Neural cell (in vitro differentiated cells): ENCODE measurements around the gene KRI1. TPM values are rescaled to one million over a fixed set of nuclear protein-coding genes. Genes with fewer than 3 reads are reported as not detected.
"Not testable (repeated sequence)": the region's sequence is repeated elsewhere in the genome, so short reads cannot be mapped to it uniquely, and the experiment has no call there.

Source experiments
- H2AFZ ChIP-seq: fragments of 200-600, 300-800 bp; sonication (generic), shearing (Covaris generic); 2 replicates; pipeline ENCODE4 v1.6.0; 2014; ENCODE audit warnings: low read depth, mild to moderate bottlenecking, antibody characterized with exemption, low read length, moderate library complexity
- H3F3A ChIP-seq: fragments of 200-600 bp; shearing (Covaris generic); 2 replicates; pipeline ENCODE4 v1.6.1; 2016; ENCODE audit warnings: mild to moderate bottlenecking, moderate library complexity, mixed read lengths, antibody characterized with exemption, low read length; ENCODE audit not compliant: insufficient read depth, poor library complexity, severe bottlenecking
- H3K27ac ChIP-seq: fragments of 200-600, 300-800 bp; sonication (generic), shearing (Covaris generic); 2 replicates; pipeline ENCODE4 v1.5.1; 2014; ENCODE audit warnings: mild to moderate bottlenecking, low read length, moderate library complexity
- H3K27me3 ChIP-seq: fragments of 300-800, 200-600 bp; sonication (generic), shearing (Covaris generic); 2 replicates; pipeline ENCODE4 v1.6.0; 2014; ENCODE audit warnings: mild to moderate bottlenecking, low read depth, low read length, moderate library complexity; ENCODE audit not compliant: insufficient read depth
- H3K36me3 ChIP-seq: fragments of 300-800, 200-600 bp; sonication (generic), shearing (Covaris generic); 2 replicates; pipeline ENCODE4 v1.5.1; 2014; ENCODE audit warnings: mild to moderate bottlenecking, antibody characterized with exemption, low read length, moderate library complexity; ENCODE audit not compliant: insufficient read depth
- H3K4me2 ChIP-seq: fragments of 300-800, 200-600 bp; sonication (generic), shearing (Covaris generic); 2 replicates; pipeline ENCODE4 v1.6.0; 2014; ENCODE audit warnings: mild to moderate bottlenecking, low read length
- H3K4me3 ChIP-seq: fragments of 300-800, 200-600 bp; sonication (generic), shearing (Covaris generic); 2 replicates; pipeline ENCODE4 v1.5.1; 2014; ENCODE audit warnings: mild to moderate bottlenecking, low read length, moderate library complexity
- H3K79me2 ChIP-seq: fragments of 200-600 bp; shearing (Covaris generic); replicated peaks from 2 replicates; pipeline ENCODE4 v1.6.0; 2014; ENCODE audit warnings: mild to moderate bottlenecking, low read length, moderate library complexity; ENCODE audit not compliant: insufficient read depth
- H3K9ac ChIP-seq: fragments of 300-800, 200-600 bp; sonication (generic), shearing (Covaris generic); 2 replicates; pipeline ENCODE4 v1.6.1; 2016; ENCODE audit warnings: mild to moderate bottlenecking, low read length, mixed read lengths
- H3K9me2 ChIP-seq: fragments of 200-600 bp; shearing (Covaris generic); 2 replicates; pipeline ENCODE4 v1.6.1; 2016; ENCODE audit warnings: mild to moderate bottlenecking, low read length, mixed read lengths; ENCODE audit not compliant: insufficient read depth
- H3K9me3 ChIP-seq: fragments of 200-600, 300-800 bp; sonication (generic), shearing (Covaris generic); 2 replicates; pipeline ENCODE4 v1.6.1; 2016; ENCODE audit warnings: mild to moderate bottlenecking, mixed run types, low read length, moderate library complexity, mixed read lengths
- H4K20me1 ChIP-seq: fragments of 200-600 bp; shearing (Covaris generic); 2 replicates; pipeline ENCODE4 v1.6.1; 2016; ENCODE audit warnings: mild to moderate bottlenecking, mixed run types; ENCODE audit not compliant: insufficient read depth
- CTCF ChIP-seq: fragments of 450-650 bp; IDR thresholded peaks from 2 replicates; pipeline ENCODE4 v1.5.1; 2014; ENCODE audit warnings: antibody characterized with exemption, mild to moderate bottlenecking, moderate library complexity; ENCODE audit not compliant: poor library complexity, severe bottlenecking
- EP300 ChIP-seq: fragments of 450-650 bp; conservative IDR thresholded peaks from 2 replicates; pipeline ENCODE4 v1.6.1; 2014; ENCODE audit warnings: antibody characterized with exemption, mild to moderate bottlenecking, moderate library complexity; ENCODE audit not compliant: poor library complexity, severe bottlenecking
- EZH2 ChIP-seq: fragments of 200-600, 300-800 bp; shearing (Covaris generic), sonication (generic); IDR thresholded peaks from 2 replicates; pipeline ENCODE4 v1.6.1; 2014; ENCODE audit warnings: antibody characterized with exemption, low read length, borderline replicate concordance, mild to moderate bottlenecking; ENCODE audit not compliant: insufficient read depth, poor library complexity, severe bottlenecking
- MXI1 ChIP-seq: fragments of 450-650 bp; conservative IDR thresholded peaks from 2 replicates; pipeline ENCODE4 v1.6.1; 2014; ENCODE audit warnings: antibody characterized with exemption, mild to moderate bottlenecking; ENCODE audit not compliant: poor library complexity, severe bottlenecking
- POLR2AphosphoS5 ChIP-seq: IDR thresholded peaks from 2 replicates; pipeline ENCODE4 v1.6.1; 2012
- RAD21 ChIP-seq: fragments of 450-650 bp; conservative IDR thresholded peaks from 2 replicates; pipeline ENCODE4 v1.6.1; 2014; ENCODE audit warnings: antibody characterized with exemption, mild to moderate bottlenecking, moderate library complexity
- REST ChIP-seq: IDR thresholded peaks from 2 replicates; pipeline ENCODE4 v1.6.1; 2012; ENCODE audit warnings: borderline replicate concordance
- SMC3 ChIP-seq: fragments of 450-650 bp; conservative IDR thresholded peaks from 2 replicates; pipeline ENCODE4 v1.6.1; 2014; ENCODE audit warnings: antibody characterized with exemption, mild to moderate bottlenecking, moderate library complexity; ENCODE audit not compliant: poor library complexity
- TAF1 ChIP-seq: IDR thresholded peaks from 2 replicates; pipeline ENCODE4 v1.6.1; 2012; ENCODE audit warnings: low read depth
- polyA plus RNA-seq: library from polyadenylated mRNA; depleted of rRNA; stranded (reverse); fragments of >200 nt; gene quantifications from 2 replicates; pipeline ENCODE4 v1.2.3, GENCODE V29; 2014

KRI1 gene
- polyA plus RNA-seq, 1 donor from 2014 or later, result 6.5 TPM

- H3K9me2 ChIP-seq, result no peaks in the 10 kb centered on the region
- peak within 1 kb of the TSS; percentile 85 for H3K4me2 ChIP-seq
- H3F3A ChIP-seq, result no peaks in the 10 kb centered on the region
- H2AFZ ChIP-seq, result peak within 1 kb of the TSS; percentile 77
- H3K36me3 ChIP-seq, result no peaks in the 10 kb centered on the region
- TF ChIP-seq EP300 (peak; percentile 29), REST (peak; percentile 55), CTCF (peak; percentile 14), SMC3 (peak; percentile 28), POLR2AphosphoS5 (peak; percentile 94), MXI1 (no peak), EZH2 (no peak), TAF1 (peak; percentile 91), RAD21 (no peak)
- H4K20me1 ChIP-seq, result no peaks in the 10 kb centered on the region
- H3K79me2 ChIP-seq, result peaks cover 15% of the 10 kb centered on the region
- H3K9me3 ChIP-seq, result no peaks in the 10 kb centered on the region
- H3K4me3 ChIP-seq, result peak within 1 kb of the TSS; percentile 94
- H3K9ac ChIP-seq, result peak within 1 kb of the TSS; percentile 83
- no peaks in the 10 kb centered on the region for H3K27me3 ChIP-seq
- peak within 1 kb of the TSS; percentile 31 for H3K27ac ChIP-seq
These were observed 22.2 kb downstream of the KRI1 start, which contains the start of gene ATG4D for GRCh38 chr19:10543420-10544241. Gene ATG4D, plus strand, starts transcription at chr19:10543904. Its CDS starts 187 bp downstream, at chr19:10544091.

DNA sequence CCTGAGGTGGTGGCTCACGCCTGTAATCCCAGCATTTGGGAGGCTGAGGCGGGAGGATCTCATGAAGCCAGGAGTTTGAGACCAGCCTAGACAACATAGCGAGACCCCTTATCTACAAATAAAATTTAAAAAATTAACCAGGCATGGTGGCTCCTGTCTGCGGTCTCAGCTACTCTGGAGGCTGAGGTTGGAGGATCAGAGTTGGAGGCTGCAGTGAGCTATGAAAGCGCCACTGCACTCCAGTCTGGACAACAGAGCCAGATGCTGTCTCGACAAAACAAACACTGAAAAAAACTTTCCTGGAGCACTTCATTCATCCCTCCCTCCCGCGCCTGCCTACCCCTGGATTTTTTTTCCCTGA lies 22.8 kb downstream of the KRI1 start:
- peak overlapping the region; percentile 83 for H3K9ac ChIP-seq
- no peaks in the 10 kb centered on the region for H3K36me3 ChIP-seq
- no peak overlapping the region for H3K27ac ChIP-seq
- no peaks in the 10 kb centered on the region for H3K9me2 ChIP-seq
- peak overlapping the region; percentile 77 for H2AFZ ChIP-seq
- peaks cover 13% of the 10 kb centered on the region for H3K79me2 ChIP-seq
- no peaks in the 10 kb centered on the region for H3K9me3 ChIP-seq
- peak overlapping the region; percentile 94 for H3K4me3 ChIP-seq
- no peaks in the 10 kb centered on the region for H3K27me3 ChIP-seq
- no peaks in the 10 kb centered on the region for H4K20me1 ChIP-seq
- peak overlapping the region; percentile 51 for H3K4me2 ChIP-seq
- H3F3A ChIP-seq, result no peaks in the 10 kb centered on the region
- TF ChIP-seq RAD21 (no peak), REST (no peak), CTCF (no peak), SMC3 (no peak), TAF1 (no peak), POLR2AphosphoS5 (no peak), MXI1 (no peak), EP300 (no peak)

DNA sequence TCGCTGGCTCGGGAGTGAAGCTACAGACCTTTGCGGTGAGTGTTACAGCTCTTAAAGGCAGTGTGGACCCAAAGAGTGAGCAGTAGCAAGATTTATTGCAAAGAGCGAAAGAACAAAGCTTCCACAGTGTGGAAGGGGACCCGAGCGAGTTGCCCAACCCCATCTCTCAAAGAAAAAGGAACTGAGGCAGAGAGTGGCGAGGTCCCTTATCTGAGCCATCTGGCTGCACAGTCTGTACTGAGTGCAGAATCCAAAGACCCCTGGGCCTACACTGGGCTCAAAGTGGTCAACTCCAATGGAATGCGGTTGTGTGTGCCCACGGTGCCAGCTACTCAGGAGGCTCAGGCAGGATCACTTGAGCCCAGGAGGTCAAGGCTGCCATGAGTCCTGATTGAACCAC lies 26.8 kb downstream of the KRI1 start:
- H3K79me2 ChIP-seq, H3K27ac ChIP-seq, H3K36me3 ChIP-seq, H3K4me2 ChIP-seq, H3F3A ChIP-seq, H3K27me3 ChIP-seq, H4K20me1 ChIP-seq, H3K9me3 ChIP-seq, H2AFZ ChIP-seq, H3K9me2 ChIP-seq, H3K4me3 ChIP-seq, H3K9ac ChIP-seq: not testable (repeated sequence)
